D721Med (cell line): Measurements from ENCODE around the gene SPATA9.

ENCODE experiments used
- DNase-seq: peaks from one replicate; pipeline ENCODE4 v3.0.0; 2011; ENCODE audit warnings: low spot score; ENCODE audit not compliant: insufficient read length
- FAIRE-seq: peaks from 2 replicates; lab custom pipeline; 2011; peaks lifted over from hg19 to GRCh38; lab: Jason Lieb, UNC
- TF ChIP-seq, protein P1 (sequence below): IDR thresholded peaks from 2 replicates; pipeline ENCODE4 v1.5.1; 2012; ENCODE audit warnings: mild to moderate bottlenecking, control low read depth; ENCODE audit not compliant: insufficient read depth; ENCODE audit errors: missing control alignments

The SPATA9 gene

DNA sequence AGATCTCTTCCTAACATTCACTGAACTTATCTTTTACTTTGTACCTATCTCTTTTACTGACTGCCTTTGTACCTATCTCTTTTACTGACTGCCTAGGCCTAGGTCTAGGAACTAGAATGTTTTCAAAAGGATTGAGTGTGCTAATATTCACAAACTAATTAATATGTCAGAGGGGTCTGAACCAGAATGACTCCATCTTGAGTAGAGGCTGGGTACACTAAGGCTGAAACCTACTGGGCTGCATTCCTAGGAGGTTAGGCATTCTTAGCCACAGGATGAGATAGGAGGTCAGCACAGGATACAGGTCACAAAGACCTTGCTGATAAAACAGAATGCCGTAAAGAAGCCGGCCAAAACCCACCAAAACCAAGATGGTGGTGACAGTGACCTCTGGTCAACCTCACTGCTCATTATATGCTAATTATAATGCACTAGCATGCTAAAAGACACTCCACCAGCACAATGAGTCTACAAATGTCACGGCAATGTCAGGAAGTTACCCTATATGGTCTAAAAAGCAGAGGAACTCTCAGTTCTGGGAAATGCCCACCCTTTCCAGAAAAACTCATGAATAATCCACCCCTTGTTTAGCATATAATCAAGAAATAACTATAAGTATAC lies 45.8 kb upstream of the SPATA9 start:
- DNase-seq (no peak), FAIRE-seq (no peak)
- TF ChIP-seq, protein P1, sequence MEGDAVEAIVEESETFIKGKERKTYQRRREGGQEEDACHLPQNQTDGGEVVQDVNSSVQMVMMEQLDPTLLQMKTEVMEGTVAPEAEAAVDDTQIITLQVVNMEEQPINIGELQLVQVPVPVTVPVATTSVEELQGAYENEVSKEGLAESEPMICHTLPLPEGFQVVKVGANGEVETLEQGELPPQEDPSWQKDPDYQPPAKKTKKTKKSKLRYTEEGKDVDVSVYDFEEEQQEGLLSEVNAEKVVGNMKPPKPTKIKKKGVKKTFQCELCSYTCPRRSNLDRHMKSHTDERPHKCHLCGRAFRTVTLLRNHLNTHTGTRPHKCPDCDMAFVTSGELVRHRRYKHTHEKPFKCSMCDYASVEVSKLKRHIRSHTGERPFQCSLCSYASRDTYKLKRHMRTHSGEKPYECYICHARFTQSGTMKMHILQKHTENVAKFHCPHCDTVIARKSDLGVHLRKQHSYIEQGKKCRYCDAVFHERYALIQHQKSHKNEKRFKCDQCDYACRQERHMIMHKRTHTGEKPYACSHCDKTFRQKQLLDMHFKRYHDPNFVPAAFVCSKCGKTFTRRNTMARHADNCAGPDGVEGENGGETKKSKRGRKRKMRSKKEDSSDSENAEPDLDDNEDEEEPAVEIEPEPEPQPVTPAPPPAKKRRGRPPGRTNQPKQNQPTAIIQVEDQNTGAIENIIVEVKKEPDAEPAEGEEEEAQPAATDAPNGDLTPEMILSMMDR = no peak

DNA sequence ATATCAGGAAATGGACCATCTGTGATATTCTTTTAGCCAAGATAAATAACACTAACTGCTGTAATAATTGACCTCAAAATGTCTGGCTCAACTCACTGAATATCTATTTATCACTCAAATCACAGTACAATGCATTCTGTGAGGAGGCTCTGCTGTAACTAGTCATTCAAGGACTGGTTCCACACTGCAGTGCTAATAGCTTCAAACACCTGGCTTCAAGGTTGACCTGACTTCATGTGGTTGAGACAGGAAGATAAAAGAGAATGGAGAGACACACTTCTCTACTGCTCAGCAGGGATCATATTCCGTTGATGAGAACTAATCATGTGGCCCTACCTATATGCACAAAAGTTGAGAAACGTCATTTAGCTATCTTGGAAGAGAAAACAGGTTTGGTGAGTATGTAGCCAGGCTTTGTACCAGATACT lies 45.0 kb upstream of the SPATA9 start:
- TF ChIP-seq, protein P1 = no peak
- FAIRE-seq = no peak
- DNase-seq = no peak

DNA sequence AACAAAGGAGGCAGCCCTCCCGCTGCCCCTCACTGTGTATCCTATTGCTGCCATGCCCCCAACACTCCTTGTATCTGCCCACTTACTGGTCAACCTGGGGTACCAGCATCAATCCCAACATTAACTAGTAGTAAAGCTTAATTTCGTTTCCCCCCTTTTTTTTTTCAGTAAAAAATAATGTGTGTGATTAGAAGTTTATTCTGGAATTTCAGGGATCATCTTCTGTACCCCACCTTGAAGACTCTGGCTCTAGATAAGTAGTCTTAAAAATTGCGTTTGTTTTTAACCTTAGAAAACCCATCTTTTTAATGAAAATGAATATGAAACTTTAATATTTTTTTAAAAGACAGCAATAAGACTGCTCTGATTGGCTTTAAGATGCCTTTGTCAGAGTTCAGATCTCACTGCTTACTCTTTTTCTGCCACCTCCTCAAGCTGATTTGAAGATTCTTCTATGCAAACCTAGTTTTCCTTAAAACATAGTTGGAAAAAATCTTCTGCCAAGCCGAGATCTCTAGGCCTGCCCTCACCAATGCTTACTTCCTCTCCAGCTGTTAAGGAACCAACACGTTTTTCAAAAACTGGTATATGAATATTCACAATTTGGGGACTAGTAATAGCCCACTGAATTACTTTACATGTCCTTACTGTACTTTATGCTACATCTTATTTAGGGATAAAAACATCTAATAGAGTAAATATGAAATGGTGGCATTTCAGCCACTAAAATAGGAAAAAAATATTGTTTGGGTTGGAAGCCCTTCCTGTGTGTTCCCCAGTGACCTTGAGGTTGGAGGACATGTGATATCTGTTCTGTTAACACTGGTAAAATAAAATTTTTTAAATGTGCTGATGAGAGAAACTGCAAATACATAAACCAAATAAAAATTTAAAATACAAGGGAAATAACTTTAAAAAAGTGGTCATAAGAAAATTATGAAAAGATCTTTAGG lies 44.3 kb upstream of the SPATA9 start:
- FAIRE-seq (no peak), DNase-seq (no peak)
- TF ChIP-seq, protein P1 = no peak

DNA sequence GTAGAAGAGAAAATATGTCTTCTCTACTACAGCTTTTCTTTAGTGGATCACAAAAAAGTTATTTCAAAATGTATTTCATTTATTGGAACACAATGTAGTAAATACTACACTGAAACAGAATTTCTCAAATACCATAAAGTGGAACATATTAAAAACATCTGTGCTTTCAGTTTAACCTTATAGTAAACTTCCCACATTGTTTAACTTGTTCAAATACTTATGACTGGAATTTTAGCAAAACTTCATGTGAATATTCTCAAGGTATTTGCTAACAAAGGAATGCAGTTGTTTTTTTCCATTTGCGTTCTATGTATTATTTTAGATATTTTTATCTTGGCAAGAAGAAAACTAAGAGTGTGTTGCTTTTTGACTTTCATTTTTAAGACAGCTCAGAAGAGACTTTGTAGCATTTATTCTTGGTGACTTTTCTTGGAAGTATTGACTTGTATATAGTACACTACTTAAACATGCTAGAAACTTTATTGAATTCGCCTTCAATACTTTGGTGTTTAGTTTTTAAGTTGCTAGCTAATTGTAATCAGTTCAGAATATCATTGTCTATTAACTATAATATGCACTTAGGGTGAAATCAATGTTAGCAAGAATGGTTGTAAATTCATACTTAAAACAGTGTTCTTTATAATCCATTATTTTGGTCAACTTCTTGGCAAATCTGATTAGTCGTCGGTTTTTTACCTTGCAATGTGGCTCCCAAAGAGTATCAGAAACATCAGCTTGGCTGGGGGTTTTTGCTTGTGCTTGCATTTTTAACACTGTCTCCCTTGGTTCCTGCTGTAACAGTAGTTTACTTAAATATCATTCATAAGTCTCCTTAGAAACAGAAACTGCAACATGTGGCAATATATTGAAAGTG lies 43.4 kb upstream of the SPATA9 start:
- TF ChIP-seq, protein P1 = no peak
- DNase-seq = no peak
- FAIRE-seq = no peak

DNA sequence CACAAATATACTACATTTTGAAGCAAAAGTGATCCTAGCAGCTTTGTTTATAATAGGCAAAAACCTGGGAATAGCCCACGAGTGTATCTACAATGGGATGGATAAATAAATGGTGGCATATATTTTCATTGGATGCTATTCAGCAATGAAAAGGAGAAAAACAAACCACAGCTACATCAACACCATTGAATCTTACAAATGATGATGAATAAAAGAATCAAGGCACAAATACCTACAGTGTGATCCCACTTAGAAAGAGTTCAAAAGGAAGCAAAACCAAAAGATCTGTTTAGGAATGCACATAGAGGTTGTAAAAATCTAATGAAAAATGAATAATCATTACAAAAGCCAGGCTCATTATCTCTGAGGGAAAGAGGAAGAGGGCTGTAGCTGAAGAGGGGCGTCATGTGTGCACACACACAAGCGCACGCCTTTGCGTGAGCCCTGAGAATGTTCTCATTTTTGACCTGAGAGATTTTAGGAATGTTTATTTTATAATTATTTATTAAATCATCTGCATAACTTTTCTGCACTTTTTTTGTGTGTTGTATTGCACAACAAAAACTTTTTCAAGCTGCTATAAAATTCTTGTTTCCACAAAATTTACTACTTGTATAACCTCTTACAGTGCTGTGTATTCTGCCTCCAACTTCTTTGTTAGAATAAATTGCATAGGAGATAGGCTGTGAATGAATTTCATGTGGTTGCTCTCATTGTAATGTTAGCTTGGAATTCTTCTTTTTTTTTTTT lies 42.5 kb upstream of the SPATA9 start:
- FAIRE-seq (no peak), DNase-seq (no peak)
- TF ChIP-seq, protein P1 = no peak

DNA sequence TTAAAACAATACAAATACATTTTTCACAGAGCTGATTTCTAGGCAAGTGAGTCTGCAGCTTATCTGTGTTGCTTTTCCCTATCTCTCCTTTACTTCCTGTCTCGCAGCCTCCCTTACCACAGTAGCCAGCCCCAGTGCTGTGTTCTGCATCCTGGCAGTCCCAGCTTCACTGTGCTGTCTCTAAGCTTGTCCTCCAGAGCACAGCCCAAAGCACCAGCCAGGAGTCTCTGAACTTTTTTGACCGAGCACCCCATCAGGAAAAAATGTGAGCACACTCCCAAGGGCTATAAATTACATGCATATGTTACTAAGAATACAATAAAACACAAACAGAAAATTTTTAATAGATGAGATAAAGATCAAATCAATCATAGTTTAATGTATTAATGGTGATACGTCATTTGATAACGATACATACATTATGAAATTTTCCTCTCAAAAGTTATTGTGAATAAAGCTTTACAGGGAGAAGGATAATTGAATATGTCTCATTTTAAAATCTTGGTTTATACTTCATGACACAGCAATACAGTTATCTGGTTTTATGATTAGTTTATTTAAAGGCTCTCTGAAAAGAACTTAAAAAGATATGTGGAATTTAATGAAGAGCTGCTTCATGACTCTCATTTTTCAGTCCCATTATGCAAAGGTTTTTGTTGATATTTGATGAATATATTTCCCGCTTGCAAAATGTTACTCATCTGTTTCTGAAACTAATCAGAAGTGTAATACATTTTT lies 41.0 kb upstream of the SPATA9 start:
- FAIRE-seq = no peak
- TF ChIP-seq, protein P1 = no peak
- no peak for DNase-seq
